Body of pancreas (tissue), 4 donors: ENCODE data around the gene MFAP1. TPM values are rescaled to one million over a fixed set of nuclear protein-coding genes. Genes with fewer than 3 reads are reported as not detected.

Source experiments
- ATAC-seq: fragments of 150-250 bp; one replicate; pipeline ENCODE4 v1.9.1; 2016
- DNase-seq, 4 donors: peaks; one replicate each; pipeline ENCODE4 v3.0.0-alpha.2; 2019
- H3K27ac ChIP-seq, 4 donors: fragments of 200-600 bp; sonication (generic); 1 replicate in 3 of 4; 2 replicates in 1 of 4; pipeline versions ENCODE4 v1.5.1 to v1.6.1; 2016 to 2019; ENCODE audit warnings: mild to moderate bottlenecking in 1 of 4, mixed read lengths in 1 of 4, moderate library complexity in 1 of 4
- H3K27me3 ChIP-seq, 2 donors: fragments of 200-600 bp; sonication (generic); one replicate each; pipeline ENCODE4 v1.6.0; 2016; ENCODE audit warnings: mild to moderate bottlenecking in 1 of 2
- H3K36me3 ChIP-seq, 2 donors: fragments of 200-600 bp; sonication (generic); replicated peaks in 1 of 2; 2 replicates each; pipeline ENCODE4 v1.5.1; 2016; ENCODE audit warnings: low read depth in 2 of 2; ENCODE audit not compliant: insufficient read depth in 1 of 2
- H3K4me1 ChIP-seq: fragments of 200-600 bp; sonication (generic); one replicate; pipeline ENCODE4 v1.6.0; 2016
- H3K4me3 ChIP-seq, 2 donors: fragments of 200-600 bp; sonication (generic); 1 replicate in 1 of 2; 2 replicates in 1 of 2; pipeline ENCODE4 v1.5.1; 2016 to 2019
- H3K9me3 ChIP-seq, 3 donors: fragments of 200-600 bp; sonication (generic); 1 replicate in 2 of 3; 2 replicates in 1 of 3; pipeline ENCODE4 v1.5.1; 2016
- POLR2A ChIP-seq, 3 donors: fragments of 450-650 bp; IDR thresholded peaks; one replicate each; pipeline ENCODE4 v1.6.1; 2016; ENCODE audit warnings: antibody characterized with exemption in 3 of 3, mild to moderate bottlenecking in 2 of 3
- WGBS, 2 donors: methylation state at CpG; one replicate each; pipeline ENCODE4 v1.1.5; 2017; 5-methylcytosine and 5-hydroxymethylcytosine counted together
- intact Hi-C: fragments of 100-400 bp; cut with DNase I; formaldehyde crosslinking; loops from one replicate; pipeline ENCODE4 v1.15.1; 2023
- microRNA counts, 2 donors: library from miRNA; unstranded; fragments of <30 nt; microRNA quantifications; one replicate each; lab custom pipeline; 2017
- microRNA-seq, 2 donors: library from miRNA; unstranded; fragments of <30 nt; microRNA quantifications; one replicate each; pipeline ENCODE4, GENCODE V29; 2016; ENCODE audit warnings: borderline number of aligned reads in 2 of 2, borderline replicate concordance in 2 of 2
- small RNA-seq: library from RNA; depleted of rRNA; stranded (forward); fragments of <200 nt; gene quantifications from one replicate; pipeline ENCODE3, GENCODE V24; 2016
- total RNA-seq, 2 donors: library from RNA; depleted of rRNA; stranded (reverse); fragments of >200 nt; gene quantifications; one replicate each; pipeline ENCODE4 v1.1.0, GENCODE V29; 2016
- TF ChIP-seq, protein P1 (sequence below), 7 experiments: fragments of 450-650 bp in 4 of 7; fragments of 200-600 bp in 3 of 7; sonication (generic) in 3 of 7; IDR thresholded peaks; one replicate each; pipeline ENCODE4 v1.5.1; 2016 to 2019; ENCODE audit warnings: antibody characterized with exemption in 7 of 7

Gene MFAP1
- total RNA-seq, 2 donors from 2014 or later = 1.6 to 9.9 TPM

DNA sequence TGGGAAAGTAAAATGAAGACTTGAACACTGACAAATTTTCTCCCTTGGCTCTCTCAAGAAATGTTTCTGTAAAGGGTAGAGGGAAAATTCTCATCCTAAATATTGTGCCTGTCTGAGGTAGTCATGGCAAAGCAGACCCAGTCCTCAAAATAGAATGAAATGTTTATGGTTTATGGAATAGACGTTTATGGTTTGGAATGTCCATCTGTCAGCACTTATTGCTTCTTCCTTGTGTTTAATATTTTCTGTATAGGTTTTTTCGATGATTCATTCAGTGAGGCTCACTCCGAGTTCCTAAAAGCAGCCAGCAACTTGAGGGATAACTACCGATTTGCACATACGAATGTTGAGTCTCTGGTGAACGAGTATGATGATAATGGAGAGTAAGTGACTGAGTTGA lies 61.7 kb downstream of the MFAP1 start:
- Histone ChIP-seq H3K36me3 (peaks cover 21 to 42% of the 10 kb centered on the region in 2 donors), H3K4me1 (peaks cover 11% of the 10 kb centered on the region), H3K9me3 (no peaks in the 10 kb centered on the region), H3K4me3 (no peak overlapping the region), H3K27me3 (no peaks in the 10 kb centered on the region), H3K27ac (no peak overlapping the region)
- no peak for ATAC-seq
- TF ChIP-seq, protein P1, sequence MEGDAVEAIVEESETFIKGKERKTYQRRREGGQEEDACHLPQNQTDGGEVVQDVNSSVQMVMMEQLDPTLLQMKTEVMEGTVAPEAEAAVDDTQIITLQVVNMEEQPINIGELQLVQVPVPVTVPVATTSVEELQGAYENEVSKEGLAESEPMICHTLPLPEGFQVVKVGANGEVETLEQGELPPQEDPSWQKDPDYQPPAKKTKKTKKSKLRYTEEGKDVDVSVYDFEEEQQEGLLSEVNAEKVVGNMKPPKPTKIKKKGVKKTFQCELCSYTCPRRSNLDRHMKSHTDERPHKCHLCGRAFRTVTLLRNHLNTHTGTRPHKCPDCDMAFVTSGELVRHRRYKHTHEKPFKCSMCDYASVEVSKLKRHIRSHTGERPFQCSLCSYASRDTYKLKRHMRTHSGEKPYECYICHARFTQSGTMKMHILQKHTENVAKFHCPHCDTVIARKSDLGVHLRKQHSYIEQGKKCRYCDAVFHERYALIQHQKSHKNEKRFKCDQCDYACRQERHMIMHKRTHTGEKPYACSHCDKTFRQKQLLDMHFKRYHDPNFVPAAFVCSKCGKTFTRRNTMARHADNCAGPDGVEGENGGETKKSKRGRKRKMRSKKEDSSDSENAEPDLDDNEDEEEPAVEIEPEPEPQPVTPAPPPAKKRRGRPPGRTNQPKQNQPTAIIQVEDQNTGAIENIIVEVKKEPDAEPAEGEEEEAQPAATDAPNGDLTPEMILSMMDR (IDR thresholded peaks at IDR 0.05) = no peak
- no peak for TF ChIP-seq POLR2A (IDR thresholded peaks at IDR 0.05)
- intact Hi-C loops = no loop called here
- DNase-seq = no peak
- WGBS, 2 donors = 75 to 83% methylated on average over 6 of the region's 6 CpGs

MicroRNAs encoded within 50 kb of the gene (microRNA counts, 767-probe panel; counts per million panel counts)
- microRNA hsa-miR-1282 (lab: Ali Mortazavi, UCI) = 0 to 736 counts per million in 2 donors

Small RNA genes lying within 50 kb of the gene (microRNA-seq; reads per million reads assigned to microRNA genes)
- gene MIR1282 = 0 reads per million in 2 donors

Small RNA genes lying within 50 kb of the gene (small RNA-seq; reads per million reads assigned to genes)
- gene MIR1282 = not detected
- gene RF00019 = not detected

Other genes starting within 250 kb of the MFAP1 start
- gene PPIP5K1, start 234.5 kb downstream of the MFAP1 start, total RNA-seq = 10 to 100 TPM; 22.1 to 27.0 TPM
- 10 to 100 TPM in 1 of 2 donors, 1 to 10 TPM in 1; 5.9 to 13.5 TPM for gene CKMT1B, start 230.7 kb downstream of the MFAP1 start, total RNA-seq
- under 1 TPM in 1 of 2 donors, not detected in 1; 0.66 TPM for gene STRC, start 205.9 kb downstream of the MFAP1 start, total RNA-seq
- 10 to 100 TPM in 1 of 2 donors, 1 to 10 TPM in 1; 8.3 to 16.2 TPM for gene CATSPER2, start 175.8 kb downstream of the MFAP1 start, total RNA-seq
- gene CKMT1A, start 130.8 kb downstream of the MFAP1 start, total RNA-seq = 1 to 10 TPM in 1 of 2 donors, not detected in 1; 2.6 TPM
- gene PDIA3, start 78.3 kb downstream of the MFAP1 start, total RNA-seq = 10 to 100 TPM; 80.7 to 89.3 TPM
- gene ELL3, start 47.7 kb downstream of the MFAP1 start, total RNA-seq = 10 to 100 TPM in 1 of 2 donors, 1 to 10 TPM in 1; 4.9 to 29.1 TPM
- 100 to 1,000 TPM; 190 to 818 TPM for gene SERF2, start 32.4 kb downstream of the MFAP1 start, total RNA-seq
- not detected for gene SERINC4, start 24.5 kb downstream of the MFAP1 start, total RNA-seq
- gene HYPK, start 24.1 kb downstream of the MFAP1 start, total RNA-seq = 10 to 100 TPM; 13.2 to 52.9 TPM
- gene WDR76, start 2.3 kb upstream of the MFAP1 start, total RNA-seq = 1 to 10 TPM; 6.2 to 6.9 TPM